HEK293 (cell line): ENCODE data around the gene GTSF1L.

Experiments used
- CTCF ChIA-PET: fragments of 350-600 bp; formaldehyde crosslinking; extraction: SDS; loops from one replicate; lab custom pipeline; 2021; ENCODE audit warnings: antibody characterized with exemption; lab: Yijun Ruan, JAX
- POLR2A ChIA-PET: fragments of 300-600 bp; formaldehyde crosslinking; extraction: SDS; loops from one replicate; lab custom pipeline; 2020; ENCODE audit warnings: antibody characterized with exemption, inconsistent platforms; lab: Yijun Ruan, JAX
- H3K27ac ChIP-seq: fragments of 200-500 bp; sonication (Bioruptor generic); 2 replicates; pipeline ENCODE4 v1.5.1; 2014; ENCODE audit warnings: low read depth, low read length, control low read depth, inconsistent platforms; ENCODE audit errors: extremely low read depth
- H3K36me3 ChIP-seq, 2 experiments: fragments of 200-500 bp in 1 of 2; sonication (Bioruptor generic) in 1 of 2; 1 replicate in 1 of 2; 2 replicates in 1 of 2; pipeline ENCODE4 v1.5.1; 2014 to 2017; ENCODE audit warnings: inconsistent platforms in 2 of 2, low read length in 2 of 2; ENCODE audit not compliant: control insufficient read depth in 2 of 2, insufficient read depth in 1 of 2
- H3K4me1 ChIP-seq: fragments of 200-500 bp; sonication (Bioruptor generic); 2 replicates; pipeline ENCODE4 v1.5.1; 2014; ENCODE audit warnings: mild to moderate bottlenecking, low read length, inconsistent platforms; ENCODE audit not compliant: control insufficient read depth, insufficient read depth
- H3K4me3 ChIP-seq: 2 replicates; pipeline ENCODE4 v1.5.1; 2011; ENCODE audit warnings: low read depth, mild to moderate bottlenecking, control low read depth, low read length, moderate library complexity
- H3K9me3 ChIP-seq: fragments of 200-500 bp; sonication (Bioruptor generic); 2 replicates; pipeline ENCODE4 v1.5.1; 2014; ENCODE audit warnings: low read depth, low read length, inconsistent platforms; ENCODE audit not compliant: control insufficient read depth, insufficient read depth
- GLIS1 ChIP-seq: fragments of 450-650 bp; formaldehyde crosslinking; IDR thresholded peaks from 2 replicates; pipeline ENCODE4 v1.5.1; 2016; ENCODE audit warnings: missing biosample characterization, missing genetic modification characterization
- HOXD13 ChIP-seq: sonication (generic); formaldehyde crosslinking; IDR thresholded peaks from 2 replicates; pipeline ENCODE4 v1.8.0; 2022; ENCODE audit warnings: missing genetic modification reagents, borderline replicate concordance
- KLF10 ChIP-seq: fragments of 450-650 bp; IDR thresholded peaks from 2 replicates; pipeline ENCODE4 v1.5.1; 2018; ENCODE audit warnings: missing biosample characterization, mild to moderate bottlenecking, missing genetic modification characterization
- KLF7 ChIP-seq: fragments of 450-650 bp; formaldehyde crosslinking; IDR thresholded peaks from 2 replicates; pipeline ENCODE4 v1.5.1; 2016; ENCODE audit warnings: missing biosample characterization, missing genetic modification characterization, borderline replicate concordance
- KLF9 ChIP-seq: fragments of 450-650 bp; formaldehyde crosslinking; IDR thresholded peaks from 2 replicates; pipeline ENCODE4 v1.5.1; 2016; ENCODE audit warnings: missing biosample characterization, missing genetic modification characterization, low read depth
- OSR2 ChIP-seq: fragments of 450-650 bp; formaldehyde crosslinking; IDR thresholded peaks from 2 replicates; pipeline ENCODE4 v1.5.1; 2016; ENCODE audit warnings: missing biosample characterization, missing genetic modification characterization
- PRDM6 ChIP-seq: fragments of 450-650 bp; formaldehyde crosslinking; IDR thresholded peaks from 2 replicates; pipeline ENCODE4 v1.5.1; 2017; ENCODE audit warnings: missing biosample characterization, missing genetic modification characterization
- REPIN1 ChIP-seq: fragments of 450-650 bp; formaldehyde crosslinking; IDR thresholded peaks from 2 replicates; pipeline ENCODE4 v1.5.1; 2017; ENCODE audit warnings: missing biosample characterization, missing genetic modification characterization, low read depth
- SETDB1 ChIP-seq: IDR thresholded peaks from one replicate; pipeline ENCODE4 v1.6.1; 2017; ENCODE audit warnings: mild to moderate bottlenecking, low read length, moderate library complexity, mixed read lengths; ENCODE audit not compliant: insufficient read length
- TRIM28 ChIP-seq: IDR thresholded peaks from 2 replicates; pipeline ENCODE4 v1.6.1; 2011; ENCODE audit warnings: low read length, control low read depth, borderline replicate concordance
- WT1 ChIP-seq: fragments of 450-650 bp; formaldehyde crosslinking; IDR thresholded peaks from 2 replicates; pipeline ENCODE4 v1.5.1; 2016; ENCODE audit warnings: missing biosample characterization, missing genetic modification characterization
- ZBTB8A ChIP-seq: fragments of 450-650 bp; formaldehyde crosslinking; IDR thresholded peaks from 2 replicates; pipeline ENCODE4 v1.5.1; 2016; ENCODE audit warnings: missing biosample characterization, missing genetic modification characterization
- ZNF140 ChIP-seq: fragments of 450-650 bp; formaldehyde crosslinking; IDR thresholded peaks from 2 replicates; pipeline ENCODE4 v1.5.1; 2016; ENCODE audit warnings: missing biosample characterization, missing genetic modification characterization
- ZNF274 ChIP-seq, 2 experiments: fragments of 200-500 bp in 1 of 2; fragments of 450-650 bp in 1 of 2; sonication (Bioruptor generic) in 1 of 2; formaldehyde crosslinking in 1 of 2; IDR thresholded peaks; 2 replicates each; pipeline versions ENCODE4 v1.5.1 to v1.6.1; 2014 to 2016; ENCODE audit warnings: borderline replicate concordance in 1 of 2, inconsistent platforms in 1 of 2, low read length in 1 of 2, missing biosample characterization in 1 of 2, missing genetic modification characterization in 1 of 2
- ZNF354C ChIP-seq: fragments of 450-650 bp; formaldehyde crosslinking; IDR thresholded peaks from 2 replicates; pipeline ENCODE4 v1.5.1; 2016; ENCODE audit warnings: missing biosample characterization, missing genetic modification characterization, low read depth, borderline replicate concordance
- ZNF555 ChIP-seq: fragments of 450-650 bp; formaldehyde crosslinking; conservative IDR thresholded peaks from 2 replicates; pipeline ENCODE4 v1.5.1; 2017; ENCODE audit warnings: missing biosample characterization, mild to moderate bottlenecking, missing genetic modification characterization, inconsistent platforms
- ZNF629 ChIP-seq: fragments of 450-650 bp; formaldehyde crosslinking; IDR thresholded peaks from 2 replicates; pipeline ENCODE4 v1.5.1; 2017; ENCODE audit warnings: missing biosample characterization, missing genetic modification characterization
- ZNF658 ChIP-seq: fragments of 450-650 bp; formaldehyde crosslinking; IDR thresholded peaks from 2 replicates; pipeline ENCODE4; 2016; ENCODE audit warnings: missing biosample characterization, missing genetic modification characterization
- ZNF701 ChIP-seq: fragments of 450-650 bp; formaldehyde crosslinking; IDR thresholded peaks from 2 replicates; pipeline ENCODE4 v1.5.1; 2016; ENCODE audit warnings: missing biosample characterization, missing genetic modification characterization
- ZNF768 ChIP-seq: fragments of 450-650 bp; formaldehyde crosslinking; IDR thresholded peaks from 2 replicates; pipeline ENCODE4 v1.5.1; 2018; ENCODE audit warnings: missing biosample characterization, mild to moderate bottlenecking, missing genetic modification characterization
- TF ChIP-seq, protein P1 (sequence below): fragments of 450-650 bp; formaldehyde crosslinking; IDR thresholded peaks from 2 replicates; pipeline ENCODE4 v1.5.1; 2017; ENCODE audit warnings: missing biosample characterization, missing genetic modification characterization
- TF ChIP-seq, protein P2 (sequence below): sonication (generic); formaldehyde crosslinking; IDR thresholded peaks from 2 replicates; pipeline ENCODE4 v1.8.1; 2022; ENCODE audit warnings: mild to moderate bottlenecking, moderate library complexity, missing genetic modification reagents
- TF ChIP-seq, protein P3 (sequence below): fragments of 450-650 bp; IDR thresholded peaks from 2 replicates; pipeline ENCODE4 v1.5.1; 2018; ENCODE audit warnings: missing biosample characterization, missing genetic modification characterization
- TF ChIP-seq, protein P4 (sequence below): fragments of 450-650 bp; formaldehyde crosslinking; IDR thresholded peaks from 2 replicates; pipeline ENCODE4 v1.5.1; 2016; ENCODE audit warnings: missing biosample characterization, missing genetic modification characterization

GTSF1L gene

GRCh38 chr20:43731469-43731868, 4.7 kb upstream of the GTSF1L start (continued):
- TF ChIP-seq, protein P1, sequence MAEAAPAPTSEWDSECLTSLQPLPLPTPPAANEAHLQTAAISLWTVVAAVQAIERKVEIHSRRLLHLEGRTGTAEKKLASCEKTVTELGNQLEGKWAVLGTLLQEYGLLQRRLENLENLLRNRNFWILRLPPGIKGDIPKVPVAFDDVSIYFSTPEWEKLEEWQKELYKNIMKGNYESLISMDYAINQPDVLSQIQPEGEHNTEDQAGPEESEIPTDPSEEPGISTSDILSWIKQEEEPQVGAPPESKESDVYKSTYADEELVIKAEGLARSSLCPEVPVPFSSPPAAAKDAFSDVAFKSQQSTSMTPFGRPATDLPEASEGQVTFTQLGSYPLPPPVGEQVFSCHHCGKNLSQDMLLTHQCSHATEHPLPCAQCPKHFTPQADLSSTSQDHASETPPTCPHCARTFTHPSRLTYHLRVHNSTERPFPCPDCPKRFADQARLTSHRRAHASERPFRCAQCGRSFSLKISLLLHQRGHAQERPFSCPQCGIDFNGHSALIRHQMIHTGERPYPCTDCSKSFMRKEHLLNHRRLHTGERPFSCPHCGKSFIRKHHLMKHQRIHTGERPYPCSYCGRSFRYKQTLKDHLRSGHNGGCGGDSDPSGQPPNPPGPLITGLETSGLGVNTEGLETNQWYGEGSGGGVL (tag by site-specific recombination), result 0 out of 2 replicates have a peak, but pooled peaks have one; percentile 22

DNA sequence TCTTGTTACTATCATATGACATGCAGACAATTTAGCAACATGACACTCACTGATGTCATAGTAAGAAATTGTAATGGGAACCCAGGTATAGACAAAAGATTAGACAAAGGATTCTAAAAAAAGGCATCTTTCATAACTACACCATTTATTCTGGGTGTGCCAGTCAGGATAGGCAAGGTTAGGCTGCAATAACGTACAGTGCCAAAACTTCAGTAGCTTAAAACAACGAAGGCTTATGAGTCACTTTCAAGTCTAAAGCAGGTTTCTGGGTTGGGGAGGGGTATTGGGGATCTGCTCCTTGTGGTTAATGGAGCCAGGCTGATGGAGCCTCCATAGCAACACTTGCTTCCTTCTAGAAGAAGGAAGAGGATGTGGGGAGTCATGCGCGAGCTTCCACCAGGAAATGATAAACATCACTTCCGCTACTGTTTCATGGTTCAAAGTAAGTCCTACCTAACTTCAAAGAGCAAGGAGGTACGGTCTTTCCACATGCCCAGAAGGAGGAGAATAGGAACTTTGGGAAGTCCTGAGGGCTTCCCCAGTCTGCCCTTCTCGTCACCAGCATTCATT, 2.0 kb upstream of the GTSF1L start:
- H3K9me3 ChIP-seq, result no peaks in the 10 kb centered on the region
- ChIA-PET CTCF (interaction anchor here (0.6 to 2.1 kb wide), 4 partner anchors 10 to 191 kb away, joined by 3 to 10 read pairs (median 4); no protein-coding TSS in a partner anchor), POLR2A (no interaction called here)
- TF ChIP-seq SETDB1 (peak; percentile 11), ZNF701 (tag by site-specific recombination) (no peak), ZNF140 (tag by site-specific recombination) (no peak), OSR2 (tag by site-specific recombination) (peak; percentile 25; the same call in 1 of the 2 replicates)
- H3K4me1 ChIP-seq, result peaks cover 9% of the 10 kb centered on the region; the same call in 1 of the 2 replicates
- H3K36me3 ChIP-seq, result no peaks in the 10 kb centered on the region
- no peak overlapping the region for H3K27ac ChIP-seq
- no peak overlapping the region for H3K4me3 ChIP-seq

GRCh38 chr20:43727980-43728590, 1.3 kb upstream of the GTSF1L start:
- H3K27ac ChIP-seq, result no peak overlapping the region
- POLR2A ChIA-PET, result no interaction called here
- peaks cover 9% of the 10 kb centered on the region; the same call in 1 of the 2 replicates for H3K4me1 ChIP-seq
- TF ChIP-seq REPIN1 (tag by site-specific recombination) (no peak), GLIS1 (peak; percentile 42; the same call in 1 of the 2 replicates), ZNF658 (tag by site-specific recombination) (no peak), ZNF768 (tag by site-specific recombination) (no peak), ZBTB8A (no peak), ZNF629 (tag by site-specific recombination) (no peak), KLF7 (peak; percentile 73; the same call in 1 of the 2 replicates), ZNF274 (IDR thresholded peaks at IDR 0.05; ENCODE audit: low read length) (no peak), ZNF274 (tag by site-specific recombination; IDR thresholded peaks at IDR 0.05; ENCODE audit: borderline replicate concordance) (no peak), TRIM28 (peak; percentile 53; the same call in 1 of the 2 replicates), PRDM6 (tag by site-specific recombination) (0 out of 2 replicates have a peak, but pooled peaks have one; percentile 36), ZNF555 (no peak), WT1 (tag by site-specific recombination) (no peak), ZNF354C (tag by site-specific recombination) (no peak), HOXD13 (CRISPR knock-in tag) (no peak), KLF9 (tag by site-specific recombination) (0 out of 2 replicates have a peak, but pooled peaks have one; percentile 22), KLF10 (tag by site-specific recombination) (peak; percentile 81)
- TF ChIP-seq, protein P2, sequence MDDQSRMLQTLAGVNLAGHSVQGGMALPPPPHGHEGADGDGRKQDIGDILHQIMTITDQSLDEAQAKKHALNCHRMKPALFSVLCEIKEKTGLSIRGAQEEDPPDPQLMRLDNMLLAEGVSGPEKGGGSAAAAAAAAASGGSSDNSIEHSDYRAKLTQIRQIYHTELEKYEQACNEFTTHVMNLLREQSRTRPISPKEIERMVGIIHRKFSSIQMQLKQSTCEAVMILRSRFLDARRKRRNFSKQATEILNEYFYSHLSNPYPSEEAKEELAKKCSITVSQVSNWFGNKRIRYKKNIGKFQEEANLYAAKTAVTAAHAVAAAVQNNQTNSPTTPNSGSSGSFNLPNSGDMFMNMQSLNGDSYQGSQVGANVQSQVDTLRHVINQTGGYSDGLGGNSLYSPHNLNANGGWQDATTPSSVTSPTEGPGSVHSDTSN (CRISPR knock-in tag), result no peak
- TF ChIP-seq, protein P3, sequence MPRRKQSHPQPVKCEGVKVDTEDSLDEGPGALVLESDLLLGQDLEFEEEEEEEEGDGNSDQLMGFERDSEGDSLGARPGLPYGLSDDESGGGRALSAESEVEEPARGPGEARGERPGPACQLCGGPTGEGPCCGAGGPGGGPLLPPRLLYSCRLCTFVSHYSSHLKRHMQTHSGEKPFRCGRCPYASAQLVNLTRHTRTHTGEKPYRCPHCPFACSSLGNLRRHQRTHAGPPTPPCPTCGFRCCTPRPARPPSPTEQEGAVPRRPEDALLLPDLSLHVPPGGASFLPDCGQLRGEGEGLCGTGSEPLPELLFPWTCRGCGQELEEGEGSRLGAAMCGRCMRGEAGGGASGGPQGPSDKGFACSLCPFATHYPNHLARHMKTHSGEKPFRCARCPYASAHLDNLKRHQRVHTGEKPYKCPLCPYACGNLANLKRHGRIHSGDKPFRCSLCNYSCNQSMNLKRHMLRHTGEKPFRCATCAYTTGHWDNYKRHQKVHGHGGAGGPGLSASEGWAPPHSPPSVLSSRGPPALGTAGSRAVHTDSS (tag by site-specific recombination), result no peak
- TF ChIP-seq, protein P4, sequence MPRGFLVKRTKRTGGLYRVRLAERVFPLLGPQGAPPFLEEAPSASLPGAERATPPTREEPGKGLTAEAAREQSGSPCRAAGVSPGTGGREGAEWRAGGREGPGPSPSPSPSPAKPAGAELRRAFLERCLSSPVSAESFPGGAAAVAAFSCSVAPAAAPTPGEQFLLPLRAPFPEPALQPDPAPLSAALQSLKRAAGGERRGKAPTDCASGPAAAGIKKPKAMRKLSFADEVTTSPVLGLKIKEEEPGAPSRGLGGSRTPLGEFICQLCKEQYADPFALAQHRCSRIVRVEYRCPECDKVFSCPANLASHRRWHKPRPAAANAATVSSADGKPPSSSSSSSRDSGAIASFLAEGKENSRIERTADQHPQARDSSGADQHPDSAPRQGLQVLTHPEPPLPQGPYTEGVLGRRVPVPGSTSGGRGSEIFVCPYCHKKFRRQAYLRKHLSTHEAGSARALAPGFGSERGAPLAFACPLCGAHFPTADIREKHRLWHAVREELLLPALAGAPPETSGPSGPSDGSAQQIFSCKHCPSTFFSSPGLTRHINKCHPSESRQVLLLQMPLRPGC (tag by site-specific recombination), result no peak

More at GRCh38 chr20:43727980-43728590, 1.3 kb upstream of the GTSF1L start:
- CTCF ChIA-PET, result interaction anchor here (0.6 to 2.1 kb wide), 4 partner anchors 21 to 190 kb away, joined by 3 to 10 read pairs (median 4); no protein-coding TSS in a partner anchor
- H3K36me3 ChIP-seq, result no peaks in the 10 kb centered on the region
- no peaks in the 10 kb centered on the region for H3K9me3 ChIP-seq
- H3K4me3 ChIP-seq, result no peak overlapping the region
